ENCODE data around the gene GRID1. TPM values are rescaled to one million over a fixed set of nuclear protein-coding genes. Genes with fewer than 3 reads are reported as not detected.

Gene GRID1
- total RNA-seq, 1 donor from 2014 or later, result 1.1 TPM

- no peak for TF ChIP-seq CTCF (conservative IDR thresholded peaks at IDR 0.05)
- Mint-ChIP-seq H3K36me3 (ENCODE audit: low read depth) (no peaks in the 10 kb centered on the region), H3K27me3 (ENCODE audit: low read depth) (peaks cover 10% of the 10 kb centered on the region), H3K27ac (ENCODE audit: unreplicated experiment) (peak overlapping the region; percentile 67), H3K4me1 (no peaks in the 10 kb centered on the region), H3K9me3 (no peaks in the 10 kb centered on the region), H3K4me3 (no peak overlapping the region)
- DNase-seq (ENCODE audit: low read depth, low spot score), result no peak
These were observed 34.7 kb downstream of the GRID1 start for GRCh38 chr10:86331861-86332260.

- DNase-seq (ENCODE audit: low read depth, low spot score), result no peak
- H3K4me3 Mint-ChIP-seq, result no peak overlapping the region
- no peak overlapping the region for H3K27ac Mint-ChIP-seq (ENCODE audit: unreplicated experiment)
- no peaks in the 10 kb centered on the region for H3K36me3 Mint-ChIP-seq (ENCODE audit: low read depth)
- no peaks in the 10 kb centered on the region for H3K9me3 Mint-ChIP-seq
- H3K27me3 Mint-ChIP-seq (ENCODE audit: low read depth), result peaks cover 10% of the 10 kb centered on the region
- no peak for TF ChIP-seq CTCF (conservative IDR thresholded peaks at IDR 0.05)
- H3K4me1 Mint-ChIP-seq, result no peaks in the 10 kb centered on the region
These were observed 35.5 kb downstream of the GRID1 start for GRCh38 chr10:86330778-86331763.

GRCh38 chr10:86329896-86330680 lies 36.5 kb downstream of the GRID1 start:
- TF ChIP-seq CTCF (conservative IDR thresholded peaks at IDR 0.05), result no peak
- DNase-seq (ENCODE audit: low read depth, low spot score), result no peak
- Mint-ChIP-seq H3K27me3 (ENCODE audit: low read depth) (peaks cover 14% of the 10 kb centered on the region), H3K4me1 (no peaks in the 10 kb centered on the region), H3K4me3 (no peak overlapping the region), H3K9me3 (no peaks in the 10 kb centered on the region), H3K27ac (ENCODE audit: unreplicated experiment) (no peak overlapping the region), H3K36me3 (ENCODE audit: low read depth) (no peaks in the 10 kb centered on the region)

GRCh38 chr10:86329093-86329710 lies 37.4 kb downstream of the GRID1 start:
- TF ChIP-seq CTCF (conservative IDR thresholded peaks at IDR 0.05), result no peak
- Mint-ChIP-seq H3K4me1 (no peaks in the 10 kb centered on the region), H3K9me3 (no peaks in the 10 kb centered on the region), H3K27me3 (ENCODE audit: low read depth) (peaks cover 16% of the 10 kb centered on the region), H3K36me3 (ENCODE audit: low read depth) (no peaks in the 10 kb centered on the region), H3K4me3 (no peak overlapping the region), H3K27ac (ENCODE audit: unreplicated experiment) (no peak overlapping the region)
- DNase-seq (ENCODE audit: low read depth, low spot score), result no peak

- no peak overlapping the region for H3K4me3 Mint-ChIP-seq
- no peak for TF ChIP-seq CTCF (conservative IDR thresholded peaks at IDR 0.05)
These were observed 38.5 kb downstream of the GRID1 start for GRCh38 chr10:86327954-86328725.

More at GRCh38 chr10:86327954-86328725, 38.5 kb downstream of the GRID1 start:
- no peaks in the 10 kb centered on the region for H3K9me3 Mint-ChIP-seq
- DNase-seq (ENCODE audit: low read depth, low spot score), result no peak
- H3K27ac Mint-ChIP-seq (ENCODE audit: unreplicated experiment), result no peak overlapping the region
- peaks cover 18% of the 10 kb centered on the region for H3K27me3 Mint-ChIP-seq (ENCODE audit: low read depth)
- H3K36me3 Mint-ChIP-seq (ENCODE audit: low read depth), result no peaks in the 10 kb centered on the region
- no peaks in the 10 kb centered on the region for H3K4me1 Mint-ChIP-seq

Measured in neural crest cell (in vitro differentiated cells).